GM23338 (cell line): ENCODE measurements around the gene ACOXL. TPM values are rescaled to one million over a fixed set of nuclear protein-coding genes. Genes with fewer than 3 reads are reported as not detected.

Experiments
- ETS1 ChIP-seq: IDR thresholded peaks from 2 replicates; pipeline ENCODE4 v1.6.1; 2016; ENCODE audit warnings: antibody characterized with exemption
- EZH2 ChIP-seq: fragments of 200-600 bp; sonication (generic); IDR thresholded peaks from one replicate; pipeline ENCODE4 v1.8.0; 2017; ENCODE audit warnings: antibody characterized with exemption, mild to moderate bottlenecking, low read depth; ENCODE audit not compliant: unreplicated experiment
- EZH2phosphoT487 ChIP-seq: fragments of 200-600 bp; sonication (generic); IDR thresholded peaks from one replicate; pipeline ENCODE4 v1.8.1; 2018; ENCODE audit warnings: antibody characterized with exemption; ENCODE audit not compliant: unreplicated experiment
- JUNB ChIP-seq: IDR thresholded peaks from one replicate; pipeline ENCODE4 v1.6.1; 2016; ENCODE audit warnings: antibody characterized with exemption; ENCODE audit not compliant: unreplicated experiment
- POLR2AphosphoS5 ChIP-seq: IDR thresholded peaks from 2 replicates; pipeline ENCODE4 v1.6.1; 2016; ENCODE audit warnings: antibody characterized with exemption, low read depth
- REST ChIP-seq: IDR thresholded peaks from one replicate; pipeline ENCODE4 v1.6.1; 2018; ENCODE audit warnings: antibody characterized with exemption; ENCODE audit not compliant: unreplicated experiment
- ZNF462 ChIP-seq: fragments of 250-450 bp; sonication (Bioruptor Pico); IDR thresholded peaks from 2 replicates; pipeline ENCODE4 v1.5.0; 2020; ENCODE audit warnings: mild to moderate bottlenecking, moderate library complexity
- polyA plus RNA-seq: library from polyadenylated mRNA; unstranded; fragments of >200 nt; fragmentation: Nextera tagmentation; extraction: Ambion mirVana; gene quantifications from 2 replicates; pipeline ENCODE4 v1.2.1, GENCODE V29; 2016
- total RNA-seq: library from RNA; depleted of rRNA; stranded (reverse); fragments of >200 nt; shearing (Covaris generic); gene quantifications from 2 replicates; pipeline ENCODE4 v1.2.3, GENCODE V29; 2014; rRNA removed

ACOXL gene
- total and polyA plus RNA-seq, 2 experiments from 2014 or later: 9.0 to 14.7 TPM

- TF ChIP-seq ZNF462 (CRISPR knock-in tag): no peak
- TF ChIP-seq EZH2phosphoT487: no peak
- TF ChIP-seq REST: no peak
- TF ChIP-seq ETS1: no peak
- TF ChIP-seq POLR2AphosphoS5: no peak
- TF ChIP-seq EZH2: no peak
- TF ChIP-seq JUNB: no peak
Observed at GRCh38 chr2:111167863-111168162, 435.4 kb downstream of the ACOXL start (continued).

Other genes starting within 250 kb of the ACOXL start
- 7.9 and 21.8 TPM in 2 replicates for gene RGPD6, start 155.4 kb upstream of the ACOXL start, total RNA-seq
- gene RGPD6, start 155.4 kb upstream of the ACOXL start, polyA plus RNA-seq: 4.9 and 7.6 TPM in 2 replicates
- gene BUB1, start 54.5 kb upstream of the ACOXL start, total RNA-seq: 178 and 184 TPM in 2 replicates
- gene BUB1, start 54.5 kb upstream of the ACOXL start, polyA plus RNA-seq: 50.8 and 59.4 TPM in 2 replicates